ENCODE results near the gene MSL3B.

The MSL3B gene

DNA sequence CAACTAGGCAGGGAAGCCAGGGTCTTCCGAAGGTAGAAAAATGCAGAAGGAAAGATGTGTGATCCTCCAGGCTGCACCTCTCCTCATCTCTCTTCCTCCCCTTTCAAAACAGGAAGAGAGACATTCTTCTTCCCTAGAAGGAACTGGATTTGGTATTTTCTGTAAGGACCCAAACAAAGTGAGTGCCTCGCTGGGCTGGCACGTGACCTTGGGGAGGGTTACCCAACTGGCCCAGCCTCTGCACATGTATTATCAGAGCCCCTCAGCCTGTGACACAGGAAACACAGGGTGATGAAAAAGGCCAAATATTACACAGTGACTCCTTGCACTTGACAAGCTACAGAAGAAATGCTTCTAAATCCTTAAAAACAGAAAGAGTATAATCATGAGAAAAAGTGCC is 16.1 kb downstream of the MSL3B start:
- no peak for DNase-seq

DNA sequence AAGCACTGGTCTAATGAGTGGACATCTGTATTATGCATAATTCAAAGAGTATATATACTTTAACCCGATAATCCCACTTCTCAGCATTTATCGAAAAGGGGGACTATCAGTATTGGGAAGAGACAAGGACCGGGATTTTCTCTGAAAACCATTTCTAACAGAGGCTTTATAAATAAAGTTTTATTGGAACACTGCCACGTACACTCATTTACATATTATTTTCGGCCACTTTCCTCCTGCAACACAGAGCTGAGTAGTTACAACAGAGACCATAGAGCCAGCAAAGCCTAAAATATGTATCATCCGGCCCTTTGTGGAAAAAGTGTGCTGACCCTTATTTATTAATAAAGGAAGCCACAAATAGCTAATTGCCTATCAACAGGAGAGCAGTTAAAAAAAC is 17.0 kb downstream of the MSL3B start:
- DNase-seq: no peak

DNA sequence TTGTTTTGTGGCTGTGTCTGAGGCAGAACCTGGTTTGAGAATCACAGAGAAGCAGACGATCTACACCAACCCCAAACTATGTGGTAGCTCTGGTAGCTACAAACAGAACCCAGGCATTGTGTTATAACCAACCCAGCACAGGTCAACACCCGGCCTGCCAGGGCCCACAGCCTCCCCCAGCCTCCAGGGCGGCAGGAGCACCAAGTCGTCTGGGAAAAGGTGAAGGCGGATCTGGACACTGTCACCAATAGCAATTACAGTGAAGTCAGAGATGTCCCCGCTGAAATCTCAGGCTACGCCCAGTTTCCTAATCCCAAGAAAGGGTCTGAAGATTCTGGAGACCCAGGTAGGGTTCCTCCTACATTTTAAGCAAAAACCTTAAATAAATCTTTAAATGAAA is 17.4 kb downstream of the MSL3B start:
- DNase-seq: no peak

DNA sequence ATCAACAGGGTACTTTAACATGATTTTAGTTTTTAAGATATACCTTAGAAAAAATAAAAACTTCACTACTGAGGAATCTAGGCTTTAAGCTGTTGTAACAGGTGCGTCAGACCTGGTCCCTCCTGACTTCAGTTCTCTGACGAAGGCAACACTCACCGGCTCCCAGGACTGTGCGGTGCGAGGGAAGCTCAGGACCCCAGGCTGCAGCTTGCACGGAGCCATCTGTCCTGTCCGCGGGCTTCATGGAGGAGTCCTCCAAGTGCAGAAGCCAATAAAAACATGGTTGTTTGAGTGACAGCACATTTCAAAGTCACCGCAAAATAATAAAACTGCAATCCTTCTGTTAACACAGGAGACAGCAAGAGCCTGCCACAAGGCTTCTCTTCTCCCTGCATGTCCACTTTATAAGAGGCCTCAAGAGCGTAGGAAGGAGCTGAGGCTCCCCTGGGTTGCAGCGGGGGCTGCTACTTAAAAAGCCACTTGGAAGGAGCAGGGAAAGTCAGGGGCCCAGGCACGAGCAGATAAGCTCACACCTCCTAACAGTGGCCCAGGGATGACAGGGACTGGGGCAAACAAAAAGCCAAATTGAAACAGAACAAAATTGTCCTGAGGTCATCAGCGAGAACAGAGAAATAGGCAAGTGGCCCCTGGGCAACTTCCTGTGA is 18.4 kb downstream of the MSL3B start:
- DNase-seq: no peak

DNA sequence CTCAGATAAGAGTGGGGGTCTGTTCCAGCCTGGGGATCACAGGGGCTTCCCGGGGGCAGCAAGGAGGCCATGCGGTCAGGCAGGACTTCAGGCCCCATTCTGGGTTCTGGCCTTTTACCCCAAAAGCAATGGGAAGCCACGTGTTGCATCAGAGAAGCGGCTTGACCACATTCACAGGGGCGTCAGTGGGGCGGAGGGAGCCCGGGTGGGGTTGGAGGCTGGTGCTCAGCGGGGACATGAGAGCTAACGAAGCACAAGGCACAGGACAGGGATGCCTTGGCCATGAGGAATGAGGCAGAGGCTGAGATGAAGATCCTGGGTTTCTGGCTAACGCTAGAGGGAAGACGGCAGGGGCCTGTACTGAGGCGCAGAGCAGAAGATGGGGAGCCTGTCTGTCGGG is 19.9 kb downstream of the MSL3B start:
- DNase-seq: no peak

DNA sequence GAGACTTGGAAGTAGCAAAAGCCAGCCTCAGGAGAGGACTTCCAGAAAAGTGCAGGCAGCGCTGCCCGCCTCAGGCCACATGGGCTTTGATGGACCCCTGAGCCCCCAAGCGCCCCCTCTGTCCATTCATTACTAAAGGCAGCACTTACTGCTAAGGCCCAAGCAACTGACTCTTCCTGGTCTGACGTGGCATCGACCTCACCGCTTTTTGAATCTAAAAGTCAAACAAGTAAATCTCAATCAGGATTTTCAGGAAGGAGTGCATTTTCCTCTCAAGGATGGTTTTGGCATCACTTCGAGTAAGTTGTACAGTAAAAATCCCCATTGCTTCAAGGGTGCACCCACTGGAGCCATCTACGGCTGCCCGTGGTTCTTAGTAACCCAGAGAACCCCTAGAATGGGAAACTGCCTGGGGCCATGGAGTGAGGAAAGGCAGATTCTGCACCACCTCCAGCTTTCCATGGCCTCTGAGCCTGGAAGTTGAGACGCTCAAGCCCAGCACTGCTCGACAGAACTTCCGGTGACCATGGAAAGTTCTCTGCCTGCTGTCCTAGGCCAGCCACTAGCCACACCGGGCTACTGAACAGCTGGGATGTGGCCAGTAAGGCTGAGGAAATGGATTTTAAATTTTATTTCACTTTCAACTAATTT is 20.8 kb downstream of the MSL3B start:
- DNase-seq: no peak

DNA sequence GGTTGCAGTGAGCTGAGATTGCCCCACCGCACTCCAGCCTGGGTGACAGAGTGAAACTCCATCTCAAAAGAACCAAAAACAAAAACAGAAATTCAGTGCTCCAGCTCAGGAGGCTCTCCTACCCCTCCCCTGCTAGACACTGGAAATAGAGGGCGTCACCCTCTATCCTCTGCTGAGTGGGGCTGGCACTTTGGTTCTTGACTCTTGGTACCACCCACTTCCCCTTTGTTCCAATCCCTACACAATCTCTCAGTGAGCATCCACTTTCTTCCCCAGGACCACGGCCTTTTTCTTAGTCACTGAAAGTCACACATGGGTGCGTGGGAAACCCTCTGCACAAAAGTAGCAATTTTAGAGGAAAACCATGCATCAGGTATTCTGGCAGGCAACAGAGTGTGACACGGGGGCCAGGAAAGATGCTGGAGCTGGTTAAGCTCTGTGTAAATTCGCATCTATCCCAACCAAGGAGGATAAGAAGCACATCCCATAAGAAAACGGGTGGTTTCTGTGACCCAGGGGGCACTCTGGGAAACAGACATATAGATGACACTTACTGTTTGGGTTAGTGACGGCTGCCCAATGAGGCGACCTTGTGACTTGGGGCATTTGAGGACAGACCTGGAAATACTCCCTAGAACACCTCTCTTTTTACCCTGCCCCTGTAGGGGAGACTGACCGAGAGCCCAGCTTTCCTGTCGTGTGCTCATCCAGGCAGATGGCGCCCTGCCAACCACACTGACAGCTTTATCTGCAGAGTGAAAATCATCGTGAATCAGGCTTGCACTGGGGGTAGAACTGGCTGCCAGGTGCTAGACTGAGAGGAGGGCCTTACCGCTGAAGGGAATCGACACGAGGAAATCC is 21.6 kb downstream of the MSL3B start:
- DNase-seq: no peak

DNA sequence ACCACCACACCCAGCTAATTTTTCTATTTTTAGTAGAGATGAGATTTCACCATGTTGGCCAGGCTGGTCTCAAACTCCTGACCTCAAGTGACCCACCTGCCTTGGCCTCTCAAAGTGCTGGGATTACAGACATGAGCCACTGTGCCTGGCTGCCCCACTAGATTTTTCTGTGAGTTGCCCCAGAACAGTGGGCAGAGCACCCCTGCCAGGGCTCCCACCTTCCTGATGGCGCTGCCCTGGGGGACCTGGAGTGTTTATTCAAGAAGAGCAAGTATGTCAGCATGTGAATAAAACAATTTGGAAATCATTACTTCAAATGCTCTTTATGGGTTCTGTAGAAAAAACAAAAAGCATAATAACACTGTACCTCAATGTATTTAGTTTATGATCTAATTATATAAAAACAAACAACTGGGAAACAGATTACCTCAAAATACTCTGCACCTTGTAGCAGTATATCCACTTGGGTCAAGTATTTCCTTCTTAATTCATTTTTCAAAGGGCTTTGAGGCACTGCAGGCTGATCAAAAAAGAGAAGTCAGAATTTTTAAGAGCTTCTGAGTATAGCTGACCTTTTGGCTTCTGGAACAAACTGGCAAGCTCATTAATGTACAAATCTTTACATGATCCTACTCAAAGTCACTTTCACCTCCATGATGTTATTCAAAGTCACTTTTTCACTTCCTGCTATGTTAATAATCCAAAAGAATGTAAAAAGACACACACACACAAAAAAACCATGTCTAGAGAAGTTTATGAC is 22.7 kb downstream of the MSL3B start:
- no peak for DNase-seq

DNA sequence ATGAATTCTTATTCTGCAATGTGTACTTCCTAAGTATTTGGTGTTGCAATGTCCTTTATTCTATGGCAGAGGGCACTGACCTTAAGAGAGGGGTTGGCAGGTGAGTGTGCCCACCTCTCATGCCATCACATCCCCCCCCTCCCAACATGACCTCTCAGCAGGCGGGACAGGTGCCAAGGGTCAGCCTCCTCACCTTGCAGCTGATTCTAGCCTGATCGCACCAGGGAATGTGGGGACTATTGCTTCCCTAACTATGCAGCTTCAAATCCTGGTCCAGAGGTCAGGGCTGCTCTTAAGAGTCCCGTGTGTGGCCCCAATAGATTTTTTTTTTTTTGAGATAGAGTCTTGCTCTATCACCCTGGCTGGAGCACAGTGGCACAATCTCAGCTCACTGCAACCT is 23.4 kb downstream of the MSL3B start:
- no peak for DNase-seq

DNA sequence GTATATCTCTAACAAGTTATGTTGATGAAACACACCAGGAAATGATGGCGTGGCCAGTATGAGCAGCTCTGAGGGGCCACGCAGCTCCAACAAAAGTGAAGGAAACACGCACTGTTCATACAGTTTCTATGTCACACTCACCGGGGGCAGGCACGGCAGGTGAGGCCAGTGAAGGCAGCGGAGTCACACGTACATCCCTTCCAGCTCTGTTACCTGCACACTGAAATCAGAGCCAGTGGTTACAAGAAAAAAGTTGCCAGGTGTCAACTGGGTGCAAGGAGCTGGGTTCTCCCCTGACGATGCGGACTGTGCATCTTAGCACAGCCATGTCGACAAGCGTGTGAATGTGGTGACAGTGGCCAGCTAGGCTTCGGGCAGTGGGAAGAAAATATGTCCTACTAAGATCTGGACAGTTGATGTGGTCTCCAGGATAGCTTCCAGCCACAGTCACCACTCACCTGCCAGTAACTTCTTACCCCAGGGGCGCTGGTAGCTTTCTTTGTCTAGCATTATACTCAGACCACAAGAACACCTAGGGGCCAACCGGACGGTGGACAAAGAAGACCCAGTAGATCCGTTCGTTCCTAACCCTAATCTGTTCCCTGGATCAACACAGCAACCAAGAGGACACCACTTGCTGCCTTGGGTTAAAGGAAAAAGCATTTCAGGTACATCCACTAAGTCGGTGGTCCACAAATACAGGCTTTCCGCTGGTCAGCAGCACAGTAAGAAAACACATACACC is 23.9 kb downstream of the MSL3B start:
- DNase-seq: no peak

DNA sequence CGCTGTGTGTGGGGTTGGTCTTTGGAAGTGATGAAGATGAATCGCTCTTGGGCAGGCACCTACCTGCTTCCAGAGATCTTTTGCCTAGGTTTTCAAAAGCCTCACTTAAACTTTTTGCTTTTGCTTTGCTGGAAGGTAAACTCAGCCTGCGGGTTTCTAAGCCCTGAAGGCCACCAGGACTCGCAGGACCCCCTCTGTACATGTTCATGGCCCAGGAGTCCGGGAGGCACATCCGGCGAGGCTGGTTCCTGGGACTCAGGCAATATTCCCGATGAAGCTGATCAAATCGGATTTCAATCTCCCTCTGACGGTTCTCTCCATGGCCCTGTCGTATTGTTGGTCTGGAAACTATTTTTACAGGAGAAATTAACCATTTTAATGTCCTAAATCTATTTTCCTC is 27.0 kb downstream of the MSL3B start:
- no peak for DNase-seq

DNA sequence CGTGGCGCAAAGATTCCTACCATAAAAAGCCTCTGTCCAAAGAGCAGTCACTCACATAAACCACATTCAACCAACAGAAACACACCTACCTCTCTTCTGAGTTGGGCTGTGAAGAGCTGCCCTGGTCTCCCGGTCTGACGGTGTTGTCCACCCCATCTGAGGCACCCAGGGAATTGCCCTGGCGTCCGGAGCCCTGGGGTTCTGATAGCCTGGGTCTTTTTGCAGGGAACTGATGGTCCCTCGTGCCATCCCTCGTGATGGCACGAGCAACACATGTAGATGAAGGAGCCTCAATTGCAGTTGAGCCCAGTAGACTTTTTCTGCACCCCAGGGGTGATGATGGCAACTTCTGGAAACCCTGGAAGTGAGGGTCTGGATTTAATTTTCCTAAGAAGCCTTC is 27.7 kb downstream of the MSL3B start:
- no peak for DNase-seq

DNA sequence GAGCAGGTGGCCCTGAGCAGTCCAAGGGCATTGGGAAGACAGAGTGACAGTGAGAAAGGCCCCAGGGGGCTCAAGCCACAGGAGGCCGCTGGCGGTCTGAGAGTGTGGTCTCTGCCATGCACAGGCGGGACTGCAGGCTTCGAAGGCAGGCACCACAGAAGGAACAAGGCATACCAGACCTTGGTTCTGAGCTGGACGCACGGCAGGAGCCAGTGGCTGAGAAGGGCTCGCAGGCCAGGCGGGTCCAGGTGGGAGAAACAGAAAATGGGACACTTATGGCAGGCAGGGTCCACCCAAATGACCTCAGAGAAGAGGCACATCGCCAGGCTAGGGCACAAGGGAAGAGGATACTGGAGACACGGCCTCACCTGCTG is 28.8 kb downstream of the MSL3B start:
- no peak for DNase-seq

DNA sequence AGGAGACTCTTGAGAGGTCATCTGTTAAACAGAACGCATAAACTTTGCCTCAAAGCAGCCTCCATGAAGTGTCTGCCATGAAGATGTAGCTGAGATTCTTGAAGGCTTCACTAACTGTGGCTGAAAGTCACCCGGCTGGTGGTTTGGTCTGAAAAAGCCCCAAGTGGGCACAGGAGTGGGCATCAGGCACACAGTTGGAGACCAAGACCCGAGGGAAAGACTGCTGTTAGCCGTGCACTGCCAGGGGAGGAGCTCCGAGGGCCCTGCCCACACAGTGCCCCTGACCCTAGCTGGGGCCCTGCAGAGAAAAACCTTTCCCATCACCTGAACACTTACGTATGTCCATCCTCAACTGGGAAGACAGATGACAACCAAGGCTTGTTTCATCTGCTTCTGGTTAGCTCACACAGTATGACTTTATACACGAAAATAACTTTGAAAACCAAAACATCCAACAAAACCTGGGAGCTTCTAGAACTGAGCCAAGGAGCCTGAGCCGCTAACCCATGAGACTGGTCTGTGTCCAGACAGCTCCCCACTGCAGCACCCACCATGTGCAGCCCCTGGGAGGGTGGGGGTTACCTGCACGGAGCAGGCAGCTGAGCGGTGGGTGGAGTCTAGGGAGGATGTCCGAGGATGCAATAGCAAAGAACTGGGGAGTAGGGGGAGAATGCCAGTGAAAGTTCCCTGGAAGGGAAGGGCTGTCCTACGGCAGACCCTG is 29.3 kb downstream of the MSL3B start:
- no peak for DNase-seq

DNA sequence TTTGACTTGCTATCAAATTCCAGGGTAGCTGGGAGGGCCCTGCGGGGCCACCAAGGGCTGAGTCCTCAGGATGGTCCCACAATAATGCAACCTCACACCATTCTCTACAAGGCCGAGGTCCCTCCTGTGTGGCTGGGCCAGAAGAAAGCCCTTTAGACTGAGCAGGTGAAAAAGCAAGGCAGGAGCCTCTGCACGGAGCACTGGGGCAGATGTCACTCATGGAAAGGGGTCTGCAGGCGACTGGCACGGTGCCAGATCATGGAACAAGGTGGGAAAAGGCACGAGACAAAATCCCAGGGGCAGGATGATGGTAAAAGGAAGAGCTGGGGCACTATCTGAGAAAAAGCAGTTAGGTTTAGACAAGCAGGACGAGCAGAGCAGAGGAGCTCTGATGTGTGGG is 29.9 kb downstream of the MSL3B start:
- no peak for DNase-seq

DNA sequence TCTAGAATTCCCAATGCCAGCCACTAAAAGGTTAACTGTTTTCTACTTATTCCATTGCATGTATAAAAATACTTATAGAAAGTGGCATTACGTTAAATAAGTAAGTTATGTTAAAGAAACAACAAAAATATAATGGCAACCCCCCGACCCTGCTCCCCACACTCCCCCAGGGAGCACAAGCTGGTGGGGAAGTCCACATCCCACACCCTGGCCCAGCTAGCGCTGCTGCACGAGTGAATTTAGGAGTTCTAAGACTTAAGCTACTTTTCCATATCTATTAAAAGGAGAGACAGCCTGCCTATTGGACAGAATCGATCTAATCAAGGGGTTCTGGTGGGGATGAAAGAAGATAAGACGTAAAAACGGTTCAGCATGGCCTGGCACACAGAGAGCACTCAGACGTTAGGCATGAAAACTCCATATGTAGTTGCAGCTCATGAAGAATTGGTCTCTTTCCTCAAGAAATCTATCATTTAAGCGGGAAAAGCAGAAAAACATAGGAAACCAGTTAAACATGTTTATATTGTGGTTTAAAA is 30.4 kb downstream of the MSL3B start:
- DNase-seq: no peak

DNA sequence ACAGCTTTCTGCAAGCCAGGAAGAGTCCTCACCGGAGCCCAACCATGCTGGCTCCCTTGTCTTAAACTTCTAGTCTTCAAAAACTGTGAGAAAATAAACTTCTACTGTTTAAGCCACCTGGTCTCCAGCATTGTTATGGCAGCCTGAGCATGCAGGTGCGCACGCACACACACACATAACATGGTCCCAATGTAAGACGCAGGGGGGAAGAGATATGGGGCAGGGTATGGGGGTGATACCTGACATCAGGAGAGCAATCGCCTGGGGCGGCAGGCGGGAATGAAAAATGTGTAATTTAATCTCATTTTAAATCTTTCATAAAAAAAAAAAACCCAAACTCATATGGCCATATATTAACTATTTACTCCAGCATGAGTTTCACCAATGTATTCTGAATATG is 31.8 kb downstream of the MSL3B start:
- DNase-seq: no peak

DNA sequence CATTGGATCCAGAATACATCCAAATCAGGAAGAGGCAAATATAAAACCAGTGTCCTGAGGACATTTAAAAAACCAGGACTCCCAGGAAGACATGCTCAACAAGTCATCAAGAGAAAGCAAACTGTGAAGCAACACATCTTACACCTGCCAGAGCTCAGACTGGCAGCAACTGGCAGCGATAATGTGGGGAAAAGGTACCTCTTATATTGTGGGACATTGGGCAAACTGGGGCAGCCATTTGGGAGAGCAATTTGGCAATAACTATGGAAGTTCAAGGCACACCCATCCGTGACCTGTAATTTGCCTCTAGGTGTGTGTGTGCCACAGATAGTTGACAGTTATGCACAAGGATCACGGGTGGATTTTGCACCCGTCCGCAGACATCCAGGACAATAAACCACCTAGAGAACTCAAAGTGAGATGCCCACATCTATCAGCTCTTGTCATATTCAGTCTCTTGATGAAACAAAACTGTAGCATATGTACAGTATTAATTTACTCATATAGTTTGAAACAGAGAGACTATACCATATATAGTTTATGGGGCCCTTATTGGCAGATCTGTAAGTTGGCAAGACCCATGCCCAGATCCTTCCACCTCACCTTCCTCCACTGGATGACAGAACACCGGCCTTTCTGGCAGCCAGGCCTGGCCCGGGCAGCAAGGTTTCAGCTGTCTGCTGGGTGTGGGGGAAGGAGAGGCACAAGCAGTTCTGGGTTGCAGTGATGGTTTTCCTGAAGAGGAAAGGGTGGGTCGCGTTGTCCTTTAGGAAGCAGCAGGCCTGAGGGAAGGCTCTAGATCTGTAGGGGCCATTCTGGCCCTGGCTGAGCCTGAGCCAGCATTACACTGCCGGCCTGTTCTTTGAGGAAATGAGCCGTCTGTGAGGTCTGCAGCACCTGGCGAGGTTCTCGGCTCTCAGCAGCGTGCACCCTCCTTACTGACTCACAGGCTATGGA is 32.7 kb downstream of the MSL3B start:
- DNase-seq: no peak

DNA sequence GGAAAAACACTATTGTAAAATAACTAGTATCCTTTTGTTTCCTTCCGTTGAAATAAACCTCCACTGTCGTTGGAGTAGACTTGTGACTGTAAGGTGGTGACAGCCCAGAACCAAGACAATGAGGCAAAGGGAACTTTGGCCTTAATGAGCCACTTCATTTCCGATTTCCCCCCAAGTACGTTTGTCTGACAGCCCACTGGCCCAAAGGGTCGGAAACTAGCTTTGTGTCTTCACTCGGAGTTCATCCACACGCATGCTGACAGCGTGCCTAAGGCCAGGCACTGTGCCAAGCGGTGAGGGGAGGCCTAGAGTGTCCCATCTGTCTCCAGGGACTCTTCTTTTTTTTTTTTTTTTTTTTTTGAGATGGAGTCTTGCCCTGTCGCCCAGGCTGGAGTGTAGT is 34.8 kb downstream of the MSL3B start:
- DNase-seq: no peak

DNA sequence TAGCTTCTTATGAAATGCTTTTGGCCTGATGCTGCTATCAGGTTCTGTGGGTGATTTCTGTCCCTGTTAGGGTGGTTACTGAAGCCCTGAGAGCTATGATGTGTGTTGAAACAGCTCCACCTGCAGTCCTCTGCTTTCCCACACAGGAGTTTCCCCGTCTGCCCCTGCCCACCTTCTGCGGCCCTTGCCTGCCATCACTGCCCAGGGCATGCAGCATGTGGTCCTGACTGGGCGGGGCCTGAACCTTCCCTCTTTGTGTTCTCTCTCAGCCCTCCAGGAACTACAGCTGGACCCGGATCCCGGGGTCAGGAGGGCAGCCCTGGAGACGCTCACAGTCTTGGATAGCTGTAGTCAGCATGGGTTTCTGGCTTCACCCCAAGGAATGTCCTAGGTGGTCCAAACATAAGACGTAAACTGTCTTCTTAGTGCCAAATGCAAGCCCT is 35.3 kb downstream of the MSL3B start:
- DNase-seq: peak; percentile 70
